ENCODE results near the gene BMP6. TPM values are rescaled to one million over a fixed set of nuclear protein-coding genes. Genes with fewer than 3 reads are reported as not detected.
A peak's percentile ranks its signal among the peaks of the same experiment; 100 is the strongest.

The BMP6 gene
- total and polyA plus RNA-seq, 10 of the 15 experiments (the other 5 are each of a cell fraction or from before 2014, with no cell fraction given) = 0.02 to 0.15 (median 0.05) TPM; not detected in 5

DNA sequence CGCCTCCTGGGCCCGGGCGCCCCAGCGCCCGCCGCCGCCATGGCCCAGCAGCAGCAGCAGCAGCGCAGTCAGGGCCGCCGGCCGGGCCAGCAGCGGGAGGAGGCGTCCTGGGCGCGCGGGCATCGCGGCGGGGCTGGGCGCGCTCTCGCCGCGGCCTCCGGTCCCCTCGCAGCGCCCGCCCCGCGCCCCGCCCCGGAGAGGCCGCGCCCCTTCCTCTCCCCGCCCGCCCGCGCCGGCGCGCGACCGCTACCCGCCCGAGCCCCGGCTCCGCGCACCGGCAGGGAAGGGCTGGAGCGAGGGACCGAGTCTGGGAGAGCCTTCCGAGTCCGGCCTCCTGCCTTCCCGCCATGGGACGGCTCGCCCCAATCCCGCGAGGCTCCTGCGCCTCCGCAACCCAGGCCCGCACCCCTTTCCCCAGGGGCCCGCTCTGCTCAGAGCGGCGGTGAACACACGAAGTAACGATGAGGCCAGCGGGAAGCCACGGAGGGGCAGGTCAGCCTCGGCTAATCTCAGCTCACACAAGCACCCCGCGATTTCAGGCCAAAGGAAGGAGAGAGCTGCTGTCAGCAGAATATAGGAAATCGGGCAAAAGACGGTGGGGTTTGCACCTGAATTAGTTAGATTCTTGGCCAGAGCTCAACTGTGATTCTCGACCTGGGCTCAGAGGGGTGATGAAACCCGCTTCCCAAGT is 184.9 kb downstream of the BMP6 start, which contains the start of gene TXNDC5:
Gene TXNDC5, minus strand, starts transcription at position 135 of the 691 bp plus-strand sequence. Its CDS starts 12 bp downstream, at position 123.
- peaks cover 55% of the 10 kb centered on the region for H3K4me1 ChIP-seq (ENCODE audit: control insufficient read depth, insufficient read depth, low read length)

More for the DNA sequence above, 184.9 kb downstream of the BMP6 start, which contains the start of gene TXNDC5:
- peak within 1 kb of the TSS; percentile 83 for H3K4me3 ChIP-seq
- intact Hi-C loops (cut with micrococcal nuclease; ENCODE audit: unreplicated experiment) (no loop called here), in situ Hi-C loops (cut with MboI) (no loop called here)
- H4K20me1 ChIP-seq (ENCODE audit: control insufficient read depth, insufficient read depth) = peaks cover 6% of the 10 kb centered on the region; the same call in 1 of the 2 replicates
- 0 out of 4 replicates have a peak, but pooled peaks cover 0 to 10% of the 10 kb centered on the region in 2 experiments for H3K36me3 ChIP-seq (ENCODE audit: control insufficient read depth in 2 of 2, insufficient read depth in 2 of 2, low read length in 1 of 2)
- CTCF ChIA-PET = interaction anchor here (0.6 to 0.8 kb wide), 2 partner anchors 49 to 158 kb away, joined by 3 to 4 read pairs; no protein-coding TSS in a partner anchor
- peak within 1 kb of the TSS; percentile 62 for H2AFZ ChIP-seq (ENCODE audit: control insufficient read depth, low read depth, low read length)
- RAD21 ChIA-PET (ENCODE audit: unreplicated experiment) = interaction anchor here (1.3 to 1.7 kb wide), 2 partner anchors 23 to 29 kb away, joined by 3 read pairs; no protein-coding TSS in a partner anchor
- BruUV-seq (replicated peaks) = TSS peak; percentile 74
- H3K9ac ChIP-seq (ENCODE audit: control insufficient read depth, insufficient read depth, low read length) = peak within 1 kb of the TSS; percentile 83
- TF ChIP-seq WRNIP1 (IDR thresholded peaks at IDR 0.05; ENCODE audit: borderline replicate concordance, low read depth, low read length) (no peak), POLR2A (IDR thresholded peaks at IDR 0.05; ENCODE audit: low read depth, low read length) (peak; percentile 74), TBL1XR1 (IDR thresholded peaks at IDR 0.05; ENCODE audit: low read depth, low read length) (no peak), LARP7 (IDR thresholded peaks at IDR 0.05) (0 out of 2 replicates have a peak, but pooled peaks have one; percentile 17), YY1 (IDR thresholded peaks at IDR 0.05; ENCODE audit: low read depth, low read length) (peak; percentile 37; the same call in 1 of the 2 replicates), CHD2 (IDR thresholded peaks at IDR 0.05; ENCODE audit: borderline replicate concordance, low read depth, low read length) (peak; percentile 51; the same call in 1 of the 2 replicates), TAF1 (IDR thresholded peaks at IDR 0.05; ENCODE audit: borderline replicate concordance, low read depth, low read length) (peak; percentile 73; the same call in 1 of the 2 replicates), KLF5 (IDR thresholded peaks at IDR 0.05; ENCODE audit: partially characterized antibody) (no peak)
- TF ChIP-seq, protein P1, sequence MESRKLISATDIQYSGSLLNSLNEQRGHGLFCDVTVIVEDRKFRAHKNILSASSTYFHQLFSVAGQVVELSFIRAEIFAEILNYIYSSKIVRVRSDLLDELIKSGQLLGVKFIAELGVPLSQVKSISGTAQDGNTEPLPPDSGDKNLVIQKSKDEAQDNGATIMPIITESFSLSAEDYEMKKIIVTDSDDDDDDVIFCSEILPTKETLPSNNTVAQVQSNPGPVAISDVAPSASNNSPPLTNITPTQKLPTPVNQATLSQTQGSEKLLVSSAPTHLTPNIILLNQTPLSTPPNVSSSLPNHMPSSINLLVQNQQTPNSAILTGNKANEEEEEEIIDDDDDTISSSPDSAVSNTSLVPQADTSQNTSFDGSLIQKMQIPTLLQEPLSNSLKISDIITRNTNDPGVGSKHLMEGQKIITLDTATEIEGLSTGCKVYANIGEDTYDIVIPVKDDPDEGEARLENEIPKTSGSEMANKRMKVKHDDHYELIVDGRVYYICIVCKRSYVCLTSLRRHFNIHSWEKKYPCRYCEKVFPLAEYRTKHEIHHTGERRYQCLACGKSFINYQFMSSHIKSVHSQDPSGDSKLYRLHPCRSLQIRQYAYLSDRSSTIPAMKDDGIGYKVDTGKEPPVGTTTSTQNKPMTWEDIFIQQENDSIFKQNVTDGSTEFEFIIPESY (IDR thresholded peaks at IDR 0.05) = no peak
- TF ChIP-seq, protein P2, sequence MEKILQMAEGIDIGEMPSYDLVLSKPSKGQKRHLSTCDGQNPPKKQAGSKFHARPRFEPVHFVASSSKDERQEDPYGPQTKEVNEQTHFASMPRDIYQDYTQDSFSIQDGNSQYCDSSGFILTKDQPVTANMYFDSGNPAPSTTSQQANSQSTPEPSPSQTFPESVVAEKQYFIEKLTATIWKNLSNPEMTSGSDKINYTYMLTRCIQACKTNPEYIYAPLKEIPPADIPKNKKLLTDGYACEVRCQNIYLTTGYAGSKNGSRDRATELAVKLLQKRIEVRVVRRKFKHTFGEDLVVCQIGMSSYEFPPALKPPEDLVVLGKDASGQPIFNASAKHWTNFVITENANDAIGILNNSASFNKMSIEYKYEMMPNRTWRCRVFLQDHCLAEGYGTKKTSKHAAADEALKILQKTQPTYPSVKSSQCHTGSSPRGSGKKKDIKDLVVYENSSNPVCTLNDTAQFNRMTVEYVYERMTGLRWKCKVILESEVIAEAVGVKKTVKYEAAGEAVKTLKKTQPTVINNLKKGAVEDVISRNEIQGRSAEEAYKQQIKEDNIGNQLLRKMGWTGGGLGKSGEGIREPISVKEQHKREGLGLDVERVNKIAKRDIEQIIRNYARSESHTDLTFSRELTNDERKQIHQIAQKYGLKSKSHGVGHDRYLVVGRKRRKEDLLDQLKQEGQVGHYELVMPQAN (conservative IDR thresholded peaks at IDR 0.05) = 0 out of 2 replicates have a peak, but pooled peaks have one; percentile 28
- POLR2A ChIA-PET = no interaction called here
- DNase-seq (ENCODE audit: low read depth, low spot score) = no peak
- peaks cover 41% of the 10 kb centered on the region for H3K79me2 ChIP-seq (ENCODE audit: control insufficient read depth, insufficient read depth, low read length)
- peak within 1 kb of the TSS; percentile 92 for H3K4me2 ChIP-seq (ENCODE audit: control insufficient read depth, insufficient read depth)
- SMC1A ChIA-PET (ENCODE audit: uncharacterized antibody, unreplicated experiment) = interaction anchor here (1.2 kb wide), 1 partner anchor 23 kb away, joined by 3 read pairs; no protein-coding TSS in a partner anchor
- H3K27me3 ChIP-seq (replicated peaks in 1 of 2; ENCODE audit: control insufficient read depth in 2 of 2, insufficient read depth in 2 of 2, low read length in 1 of 2) = peaks cover 0 to 3% of the 10 kb centered on the region in 2 experiments; a peak in 2 of 4 replicates
- no peak for FAIRE-seq
- H3K9me3 ChIP-seq (replicated peaks; ENCODE audit: control insufficient read depth, insufficient read depth, low read length) = no peaks in the 10 kb centered on the region; the same call in 2 of the 3 replicates
- peak; percentile 83 for ATAC-seq
- WGBS (ENCODE audit: insufficient coverage, insufficient replicate concordance, low lambda C conversion rate, missing lambda C conversion rate) = 2% methylated on average over 26 of the region's 75 CpGs
- H3K27ac ChIP-seq (ENCODE audit: control insufficient read depth, insufficient read depth) = peak within 1 kb of the TSS; percentile 47
